GM21723 (cell line): Measurements from ENCODE around the gene ABCC5.

Experiments
- ATAC-seq: cut with Tn5 transposase; IDR thresholded peaks from one replicate; pipeline ENCODE4 v1.9.1; 2021; ENCODE audit warnings: mild to moderate bottlenecking, moderate library complexity; ENCODE audit not compliant: unreplicated experiment

Gene ABCC5

GRCh38 chr3:183981990-183982644 is 35.6 kb downstream of the ABCC5 start:
- ATAC-seq: no peak

GRCh38 chr3:183980403-183980802 is 37.3 kb downstream of the ABCC5 start:
- no peak for ATAC-seq

GRCh38 chr3:183975981-183976662 is 41.6 kb downstream of the ABCC5 start:
- ATAC-seq: no peak

- no peak for ATAC-seq
These were observed 48.9 kb downstream of the ABCC5 start for GRCh38 chr3:183968666-183969245.

GRCh38 chr3:183967693-183968092 is 50.0 kb downstream of the ABCC5 start:
- ATAC-seq: no peak

GRCh38 chr3:183966361-183966791 is 51.3 kb downstream of the ABCC5 start:
- ATAC-seq: no peak

GRCh38 chr3:183962807-183963206 is 54.9 kb downstream of the ABCC5 start:
- no peak for ATAC-seq

GRCh38 chr3:183959214-183959613 is 58.5 kb downstream of the ABCC5 start:
- no peak for ATAC-seq

- no peak for ATAC-seq
These were observed 58.9 kb downstream of the ABCC5 start for GRCh38 chr3:183958775-183959174.

GRCh38 chr3:183958226-183958625 is 59.5 kb downstream of the ABCC5 start:
- ATAC-seq: no peak

- no peak for ATAC-seq
These were observed 62.8 kb downstream of the ABCC5 start for GRCh38 chr3:183954875-183955274.

GRCh38 chr3:183953471-183954070 is 64.1 kb downstream of the ABCC5 start:
- ATAC-seq: no peak

- no peak for ATAC-seq
These were observed 66.2 kb downstream of the ABCC5 start for GRCh38 chr3:183951459-183951858.

GRCh38 chr3:183949690-183950089 is 68.0 kb downstream of the ABCC5 start:
- no peak for ATAC-seq

- no peak for ATAC-seq
These were observed 71.6 kb downstream of the ABCC5 start for GRCh38 chr3:183946037-183946436.

GRCh38 chr3:183944775-183945174 is 72.9 kb downstream of the ABCC5 start:
- no peak for ATAC-seq

GRCh38 chr3:183943739-183944138 is 73.9 kb downstream of the ABCC5 start:
- no peak for ATAC-seq

- ATAC-seq: no peak
These were observed 76.5 kb downstream of the ABCC5 start for GRCh38 chr3:183941216-183941615.

- ATAC-seq: no peak
These were observed 79.9 kb downstream of the ABCC5 start for GRCh38 chr3:183937601-183938286.

GRCh38 chr3:183933160-183933559 is 84.5 kb downstream of the ABCC5 start:
- ATAC-seq: no peak

- no peak for ATAC-seq
These were observed 85.8 kb downstream of the ABCC5 start for GRCh38 chr3:183931881-183932280.
